Measurements from ENCODE around the gene TUSC2.

TUSC2 gene

GRCh38 chr3:50304601-50305000 lies 23.4 kb downstream of the TUSC2 start:
- Histone ChIP-seq H3K4me1 (ENCODE audit: control insufficient read depth in 1 of 2, insufficient read depth in 1 of 2, low read depth in 1 of 2, low read length in 1 of 2) (peaks cover 16 to 17% of the 10 kb centered on the region in 2 experiments), H3K4me3 (ENCODE audit: low read depth in 1 of 2, low read length in 1 of 2) (no peak overlapping the region), H3K9me3 (no peaks in the 10 kb centered on the region), H3K27me3 (no peaks in the 10 kb centered on the region), H3K27ac (peak overlapping the region; percentile 13), H3K36me3 (no peaks in the 10 kb centered on the region)
- no peak for TF ChIP-seq CTCF (IDR thresholded peaks at IDR 0.05)

GRCh38 chr3:50303013-50303815 lies 24.8 kb downstream of the TUSC2 start, which contains the start of gene HYAL1:
Gene HYAL1 (minus strand): TSS chr3:50303574. CDS start chr3:50302956, 618 bp downstream.
- no peak within 1 kb of the TSS for H3K27ac ChIP-seq
- no peak for TF ChIP-seq CTCF (IDR thresholded peaks at IDR 0.05)
- H3K9me3 ChIP-seq: no peaks in the 10 kb centered on the region
- H3K27me3 ChIP-seq: no peaks in the 10 kb centered on the region
- H3K36me3 ChIP-seq: no peaks in the 10 kb centered on the region
- peaks cover 26 to 28% of the 10 kb centered on the region in 2 experiments for H3K4me1 ChIP-seq (ENCODE audit: control insufficient read depth in 1 of 2, insufficient read depth in 1 of 2, low read depth in 1 of 2, low read length in 1 of 2)
- no peak within 1 kb of the TSS for H3K4me3 ChIP-seq (ENCODE audit: low read depth in 1 of 2, low read length in 1 of 2)

- no peaks in the 10 kb centered on the region for H3K9me3 ChIP-seq
- H3K27ac ChIP-seq: no peak overlapping the region
- H3K36me3 ChIP-seq: no peaks in the 10 kb centered on the region
- TF ChIP-seq CTCF (IDR thresholded peaks at IDR 0.05): no peak
- no peak overlapping the region for H3K4me3 ChIP-seq (ENCODE audit: low read depth in 1 of 2, low read length in 1 of 2)
- no peaks in the 10 kb centered on the region for H3K27me3 ChIP-seq
- H3K4me1 ChIP-seq (ENCODE audit: control insufficient read depth in 1 of 2, insufficient read depth in 1 of 2, low read depth in 1 of 2, low read length in 1 of 2): peaks cover 34 to 37% of the 10 kb centered on the region in 2 experiments
Measured at GRCh38 chr3:50302095-50303012, 25.7 kb downstream of the TUSC2 start.

GRCh38 chr3:50300681-50301254 lies 27.3 kb downstream of the TUSC2 start:
- H3K4me1 ChIP-seq (ENCODE audit: control insufficient read depth in 1 of 2, insufficient read depth in 1 of 2, low read depth in 1 of 2, low read length in 1 of 2): peaks cover 37 to 40% of the 10 kb centered on the region in 2 experiments
- no peak for TF ChIP-seq CTCF (IDR thresholded peaks at IDR 0.05)
- H3K27ac ChIP-seq: peak overlapping the region; percentile 97
- H3K4me3 ChIP-seq (ENCODE audit: low read depth in 1 of 2, low read length in 1 of 2): peak overlapping the region; percentile 72 to 80
- H3K9me3 ChIP-seq: no peaks in the 10 kb centered on the region
- H3K36me3 ChIP-seq: no peaks in the 10 kb centered on the region
- no peaks in the 10 kb centered on the region for H3K27me3 ChIP-seq

GRCh38 chr3:50299929-50300680 lies 27.9 kb downstream of the TUSC2 start:
- peaks cover 37 to 40% of the 10 kb centered on the region in 2 experiments for H3K4me1 ChIP-seq (ENCODE audit: control insufficient read depth in 1 of 2, insufficient read depth in 1 of 2, low read depth in 1 of 2, low read length in 1 of 2)
- no peak for TF ChIP-seq CTCF (IDR thresholded peaks at IDR 0.05)
- H3K27ac ChIP-seq: peak overlapping the region; percentile 97

More at GRCh38 chr3:50299929-50300680, 27.9 kb downstream of the TUSC2 start:
- Histone ChIP-seq H3K4me3 (ENCODE audit: low read depth in 1 of 2, low read length in 1 of 2) (peak overlapping the region; percentile 72 to 80), H3K27me3 (no peaks in the 10 kb centered on the region), H3K36me3 (no peaks in the 10 kb centered on the region), H3K9me3 (no peaks in the 10 kb centered on the region)
